H9 (cell line): Measurements from ENCODE around the gene INTS13. TPM values are rescaled to one million over a fixed set of nuclear protein-coding genes. Genes with fewer than 3 reads are reported as not detected.

Source experiments
- DNase-seq: peaks from one replicate; pipeline ENCODE4 v3.0.0-alpha.2; 2017
- H2AFZ ChIP-seq: one replicate; pipeline ENCODE4 v1.6.1; 2013; ENCODE audit warnings: mild to moderate bottlenecking, low read length, control low read depth, moderate library complexity
- H2AK5ac ChIP-seq: 2 replicates; pipeline ENCODE4 v1.6.1; 2013; ENCODE audit warnings: low read length, control low read depth, mixed read lengths; ENCODE audit not compliant: insufficient read length
- H2BK120ac ChIP-seq: one replicate; pipeline ENCODE4 v1.6.1; 2013; ENCODE audit warnings: low read depth, mild to moderate bottlenecking, low read length, control low read depth, inconsistent platforms; ENCODE audit not compliant: poor library complexity, severe bottlenecking
- H2BK12ac ChIP-seq: 2 replicates; pipeline ENCODE4 v1.6.1; 2013; ENCODE audit warnings: low read length, control low read depth, mixed read lengths, low read depth; ENCODE audit not compliant: insufficient read length
- H2BK15ac ChIP-seq: 2 replicates; pipeline ENCODE4 v1.6.1; 2013; ENCODE audit warnings: low read depth, low read length, control low read depth
- H2BK20ac ChIP-seq: one replicate; pipeline ENCODE4 v1.6.1; 2013; ENCODE audit warnings: low read depth, mild to moderate bottlenecking, low read length, control low read depth, inconsistent platforms; ENCODE audit not compliant: poor library complexity, severe bottlenecking
- H2BK5ac ChIP-seq: 2 replicates; pipeline ENCODE4 v1.6.1; 2013; ENCODE audit warnings: low read length, control low read depth, mixed read lengths; ENCODE audit not compliant: insufficient read length
- H3K14ac ChIP-seq: 2 replicates; pipeline ENCODE4 v1.6.1; 2013; ENCODE audit warnings: low read length, control low read depth; ENCODE audit not compliant: insufficient read depth
- H3K18ac ChIP-seq: 2 replicates; pipeline ENCODE4 v1.6.1; 2013; ENCODE audit warnings: low read depth, mild to moderate bottlenecking, mixed read lengths, low read length, control low read depth; ENCODE audit not compliant: insufficient read length
- H3K23ac ChIP-seq: 2 replicates; pipeline ENCODE4 v1.6.1; 2013; ENCODE audit warnings: low read length, control low read depth, mixed read lengths, low read depth; ENCODE audit not compliant: insufficient read length
- H3K23me2 ChIP-seq: 2 replicates; pipeline ENCODE4 v1.6.1; 2013; ENCODE audit warnings: low read depth, mild to moderate bottlenecking, mixed read lengths, low read length, control low read depth; ENCODE audit not compliant: insufficient read length, poor library complexity, severe bottlenecking
- H3K27ac ChIP-seq: 2 replicates; pipeline ENCODE4 v1.5.1; 2013; ENCODE audit warnings: low read length, control low read depth, mixed read lengths, low read depth; ENCODE audit not compliant: insufficient read length
- H3K27me3 ChIP-seq: 2 replicates; pipeline ENCODE4 v1.6.1; 2013; ENCODE audit warnings: low read length, control low read depth, inconsistent platforms; ENCODE audit not compliant: insufficient read depth
- H3K4ac ChIP-seq: 2 replicates; pipeline ENCODE4 v1.6.1; 2013; ENCODE audit warnings: low read depth, mild to moderate bottlenecking, control low read depth, inconsistent platforms, low read length, moderate library complexity
- H3K4me1 ChIP-seq: 2 replicates; pipeline ENCODE4 v1.6.1; 2013; ENCODE audit warnings: low read length, control low read depth, inconsistent platforms; ENCODE audit not compliant: insufficient read depth
- H3K4me2 ChIP-seq: 2 replicates; pipeline ENCODE4 v1.6.1; 2013; ENCODE audit warnings: low read length, control low read depth, mixed read lengths; ENCODE audit not compliant: insufficient read length, insufficient read depth
- H3K56ac ChIP-seq: 2 replicates; pipeline ENCODE4 v1.6.1; 2013; ENCODE audit warnings: low read depth, mild to moderate bottlenecking, mixed read lengths, low read length, control low read depth; ENCODE audit not compliant: insufficient read length
- H3K79me1 ChIP-seq: 2 replicates; pipeline ENCODE4 v1.6.1; 2013; ENCODE audit warnings: low read depth, mild to moderate bottlenecking, moderate library complexity, low read length, control low read depth, inconsistent platforms; ENCODE audit not compliant: insufficient read depth, poor library complexity, severe bottlenecking
- H3K79me2 ChIP-seq: 2 replicates; pipeline ENCODE4 v1.6.1; 2013; ENCODE audit warnings: low read length, control low read depth, inconsistent platforms; ENCODE audit not compliant: insufficient read depth
- H3K9ac ChIP-seq: 2 replicates; pipeline ENCODE4 v1.6.1; 2013; ENCODE audit warnings: low read length, control low read depth, mixed read lengths; ENCODE audit not compliant: insufficient read length; ENCODE audit errors: extremely low read depth
- H3K9me3 ChIP-seq: one replicate; pipeline ENCODE4 v1.6.1; 2013; ENCODE audit warnings: low read depth, low read length, inconsistent platforms; ENCODE audit not compliant: control insufficient read depth
- H3T11ph ChIP-seq: one replicate; pipeline ENCODE4 v1.6.1; 2013; ENCODE audit warnings: mild to moderate bottlenecking, low read length, control low read depth, inconsistent platforms
- H4K20me1 ChIP-seq: one replicate; pipeline ENCODE4 v1.6.1; 2013; ENCODE audit not compliant: control insufficient read depth, insufficient read length, insufficient read depth
- H4K5ac ChIP-seq: 2 replicates; pipeline ENCODE4 v1.6.1; 2013; ENCODE audit warnings: low read depth, mild to moderate bottlenecking, mixed read lengths, low read length, control low read depth; ENCODE audit not compliant: insufficient read length
- H4K8ac ChIP-seq: replicated peaks from 2 replicates; pipeline ENCODE4 v1.6.1; 2013; ENCODE audit warnings: low read length, control low read depth, mixed read lengths, low read depth; ENCODE audit not compliant: insufficient read length
- H4K91ac ChIP-seq: 2 replicates; pipeline ENCODE4 v1.6.1; 2013; ENCODE audit warnings: low read depth, mild to moderate bottlenecking, moderate library complexity, mixed read lengths, low read length, control low read depth; ENCODE audit not compliant: insufficient read length
- H3K27ac Mint-ChIP-seq, 3 experiments: 2 replicates in 2 of 3; 3 replicates in 1 of 3; pipeline ENCODE4 v1.8.0; 2020 to 2021; ENCODE audit warnings: mixed read lengths in 3 of 3, mild to moderate bottlenecking in 1 of 3, moderate library complexity in 1 of 3
- H3K27me3 Mint-ChIP-seq: 2 replicates; pipeline ENCODE4 v1.8.0; 2021; ENCODE audit warnings: low read depth, mild to moderate bottlenecking, moderate library complexity, mixed read lengths
- H3K36me3 Mint-ChIP-seq, 3 experiments: 2 replicates in 2 of 3; 3 replicates in 1 of 3; pipeline ENCODE4 v1.8.0; 2020 to 2021; ENCODE audit warnings: low read depth in 3 of 3, mixed read lengths in 3 of 3; ENCODE audit not compliant: insufficient read depth in 1 of 3
- H3K4me1 Mint-ChIP-seq, 2 experiments: 2 replicates each; pipeline ENCODE4 v1.8.0; 2020; ENCODE audit warnings: mixed read lengths in 2 of 2
- H3K4me3 Mint-ChIP-seq, 2 experiments: 2 replicates in 1 of 2; 3 replicates in 1 of 2; pipeline ENCODE4 v1.8.0; 2020 to 2021; ENCODE audit warnings: mild to moderate bottlenecking in 2 of 2, mixed read lengths in 2 of 2, moderate library complexity in 1 of 2
- H3K9me3 Mint-ChIP-seq, 2 experiments: 2 replicates in 1 of 2; 3 replicates in 1 of 2; pipeline ENCODE4 v1.8.0; 2020; ENCODE audit warnings: mild to moderate bottlenecking in 2 of 2, mixed read lengths in 2 of 2, moderate library complexity in 1 of 2
- WGBS: extraction: QIAGEN DNeasy Blood & Tissue Kit; methylation state at CpG from one replicate; pipeline ENCODE4 v1.1.7; 2013; ENCODE audit warnings: missing lambda C conversion rate, low lambda C conversion rate, mixed read lengths; ENCODE audit not compliant: insufficient read length; ENCODE audit errors: extremely low coverage; 5-methylcytosine and 5-hydroxymethylcytosine counted together
- long read RNA-seq: library from polyadenylated mRNA; unstranded; transcript quantifications from one replicate; pipeline ENCODE4 v2.0.0, GENCODE V29; 2020
- total RNA-seq: library from RNA; stranded (reverse); gene quantifications from 2 replicates; pipeline ENCODE4 v1.2.1, GENCODE V29; 2021
- TF ChIP-seq, protein P1 (sequence below): fragments of 200-600 bp; sonication (generic); conservative IDR thresholded peaks from 3 replicates; pipeline ENCODE4 v1.8.0; 2021; ENCODE audit warnings: antibody characterized with exemption, mild to moderate bottlenecking

INTS13 gene
- total RNA-seq, result 39.1 and 42.9 TPM in 2 replicates
- long read RNA-seq, transcript INTS13-201 (17 exons, 2,974 nt), result major isoform, 105 of 303 reads
- long read RNA-seq, partial matches to known transcripts, result 157 of 303 reads
- long read RNA-seq, other reads (novel, unspliced or antisense), result 41 of 303 reads

DNA sequence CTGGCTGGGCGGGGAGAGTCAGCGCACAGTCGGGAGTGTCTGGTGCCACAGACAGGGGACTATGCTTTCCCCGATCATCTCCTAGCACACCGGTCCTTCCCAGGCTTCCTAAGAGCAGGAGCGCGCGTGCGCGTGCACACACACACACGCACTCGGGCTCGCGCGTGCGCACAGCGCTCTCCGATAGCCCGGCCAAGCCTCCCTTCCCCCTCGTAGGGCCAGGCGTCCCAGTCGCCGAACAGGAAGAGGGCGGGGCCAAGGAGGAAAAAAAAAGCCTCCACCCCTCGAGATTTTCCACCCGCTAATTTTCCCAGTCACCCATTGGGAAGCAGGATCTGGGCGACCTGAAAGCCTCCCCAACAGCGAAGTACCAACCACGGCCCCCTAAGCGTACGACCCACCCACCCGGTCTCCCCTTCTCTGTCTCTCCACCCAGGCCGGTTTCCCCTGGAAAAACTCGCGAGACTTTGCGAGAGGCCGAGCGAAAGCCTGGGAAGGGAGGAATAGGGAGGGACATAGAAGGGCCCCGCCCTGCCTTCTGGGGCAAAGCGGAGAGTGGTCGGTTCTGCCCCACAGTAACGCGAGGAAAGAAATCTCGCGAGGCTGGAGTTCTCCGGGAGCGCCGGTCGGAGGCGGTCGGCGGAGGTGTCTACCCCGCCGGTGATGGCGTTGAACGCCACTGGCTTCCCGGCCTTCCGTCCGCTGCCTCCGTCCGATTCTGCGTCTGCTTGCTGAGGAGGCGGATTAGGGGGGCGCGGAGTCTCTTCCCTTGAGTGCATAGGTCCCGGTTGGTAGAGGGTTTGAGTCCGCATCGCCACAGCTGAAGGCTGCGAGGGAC is at the start of gene INTS13, which contains the start of gene FGFR1OP2:
TSS of gene INTS13 (minus strand) at position 119 of the 838 bp plus-strand sequence. CDS start 1,178 bp downstream, outside the sequence.
TSS of gene FGFR1OP2 (plus strand) at position 608 of the 838 bp plus-strand sequence. CDS start 15,689 bp downstream, outside the sequence.
- Histone ChIP-seq H3K9me3 (no peaks in the 10 kb centered on the region), H3K23me2 (no peaks in the 10 kb centered on the region)

More for the DNA sequence above, at the start of gene INTS13, which contains the start of gene FGFR1OP2:
- Histone ChIP-seq H3K27ac (no peak within 1 kb of the TSS), H2BK15ac (no peak within 1 kb of the TSS), H4K8ac (no peak within 1 kb of the TSS), H3K4me2 (peak within 1 kb of the TSS; percentile 86), H3K27me3 (no peaks in the 10 kb centered on the region), H2BK20ac (no peak within 1 kb of the TSS), H2BK120ac (no peak within 1 kb of the TSS), H3K79me1 (peaks cover 11% of the 10 kb centered on the region), H3K23ac (no peak within 1 kb of the TSS), H3T11ph (no peak within 1 kb of the TSS), H2AK5ac (no peak within 1 kb of the TSS), H2BK12ac (no peak within 1 kb of the TSS), H4K5ac (no peak within 1 kb of the TSS), H3K4me1 (peaks cover 3% of the 10 kb centered on the region; the same call in 1 of the 2 replicates), H2BK5ac (no peak within 1 kb of the TSS), H3K4ac (no peak within 1 kb of the TSS), H3K18ac (peak within 1 kb of the TSS; percentile 77), H3K14ac (peak within 1 kb of the TSS; percentile 92), H3K79me2 (peaks cover 14% of the 10 kb centered on the region; the same call in 1 of the 2 replicates), H3K9ac (peak within 1 kb of the TSS; percentile 95), H4K20me1 (no peaks in the 10 kb centered on the region), H4K91ac (no peak within 1 kb of the TSS), H3K56ac (no peak within 1 kb of the TSS), H2AFZ (peak within 1 kb of the TSS; percentile 52)
- TF ChIP-seq, protein P1, sequence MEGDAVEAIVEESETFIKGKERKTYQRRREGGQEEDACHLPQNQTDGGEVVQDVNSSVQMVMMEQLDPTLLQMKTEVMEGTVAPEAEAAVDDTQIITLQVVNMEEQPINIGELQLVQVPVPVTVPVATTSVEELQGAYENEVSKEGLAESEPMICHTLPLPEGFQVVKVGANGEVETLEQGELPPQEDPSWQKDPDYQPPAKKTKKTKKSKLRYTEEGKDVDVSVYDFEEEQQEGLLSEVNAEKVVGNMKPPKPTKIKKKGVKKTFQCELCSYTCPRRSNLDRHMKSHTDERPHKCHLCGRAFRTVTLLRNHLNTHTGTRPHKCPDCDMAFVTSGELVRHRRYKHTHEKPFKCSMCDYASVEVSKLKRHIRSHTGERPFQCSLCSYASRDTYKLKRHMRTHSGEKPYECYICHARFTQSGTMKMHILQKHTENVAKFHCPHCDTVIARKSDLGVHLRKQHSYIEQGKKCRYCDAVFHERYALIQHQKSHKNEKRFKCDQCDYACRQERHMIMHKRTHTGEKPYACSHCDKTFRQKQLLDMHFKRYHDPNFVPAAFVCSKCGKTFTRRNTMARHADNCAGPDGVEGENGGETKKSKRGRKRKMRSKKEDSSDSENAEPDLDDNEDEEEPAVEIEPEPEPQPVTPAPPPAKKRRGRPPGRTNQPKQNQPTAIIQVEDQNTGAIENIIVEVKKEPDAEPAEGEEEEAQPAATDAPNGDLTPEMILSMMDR, result no peak
- Mint-ChIP-seq H3K9me3 (no peaks in the 10 kb centered on the region), H3K4me3 (peak within 1 kb of the TSS; percentile 95 to 98), H3K36me3 (peaks cover 0 to 12% (median 10%) of the 10 kb centered on the region in 3 experiments; a peak in 4 of 7 replicates), H3K4me1 (peaks cover 19 to 20% of the 10 kb centered on the region in 2 experiments), H3K27ac (peak within 1 kb of the TSS; percentile 99 to 100 (median 100)), H3K27me3 (no peaks in the 10 kb centered on the region)
- peak; percentile 99 for DNase-seq
- no CpG with 5 or more reads among the region's 69 CpGs for WGBS
